Ammon's horn (tissue), 1 donor: ENCODE results near the gene OSCAR.

Experiments
- DNase-seq: peaks from one replicate; pipeline ENCODE4 v3.0.0-alpha.2; 2016; ENCODE audit warnings: low spot score

Gene OSCAR

DNA sequence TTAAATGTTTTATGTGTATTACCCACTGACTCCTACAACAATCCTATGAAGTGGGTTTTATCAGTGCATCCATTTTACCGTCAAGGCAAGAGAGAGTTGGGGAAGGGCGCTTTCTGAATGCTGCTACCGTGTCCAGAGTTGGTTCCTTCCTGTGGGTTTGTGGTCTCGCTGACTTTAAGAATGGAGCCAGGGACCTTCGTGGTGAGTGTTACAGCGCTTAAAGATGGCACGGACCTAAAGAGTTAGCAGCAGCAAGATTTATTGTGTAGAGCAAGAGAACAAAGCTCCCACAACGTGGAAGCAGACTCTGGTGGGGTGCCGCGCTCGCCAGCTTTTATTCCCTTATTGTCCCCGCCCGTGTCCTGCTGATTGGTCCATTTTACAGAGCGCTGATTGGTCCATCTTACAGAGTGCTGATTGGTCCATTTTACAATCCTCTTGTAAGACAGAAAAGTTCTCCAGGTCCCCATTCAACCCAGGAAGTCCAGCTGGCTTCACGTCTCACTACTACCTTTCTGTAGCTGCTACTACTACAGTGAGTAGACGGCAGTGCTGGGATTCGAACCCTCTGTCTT lies 6.1 kb downstream of the OSCAR start:
- DNase-seq, result no peak

DNA sequence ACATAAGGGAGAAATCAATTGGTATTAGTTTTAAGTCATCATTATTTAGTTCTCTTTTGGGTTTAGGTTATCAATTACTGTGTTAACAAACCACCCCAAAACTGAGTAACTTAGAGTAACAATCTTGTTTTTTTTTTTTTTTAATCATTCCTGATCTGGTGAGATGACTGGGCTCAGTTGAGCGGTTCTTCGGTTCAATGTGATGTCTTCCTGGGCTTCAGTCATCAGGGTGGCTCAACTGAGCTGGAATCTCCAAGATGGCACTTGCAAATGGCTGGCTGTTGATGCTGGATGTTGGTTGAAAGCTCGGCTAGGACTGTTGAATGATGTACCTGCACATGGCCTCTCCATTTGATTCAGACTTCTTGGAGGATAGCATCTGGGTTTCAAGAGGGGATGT lies 16.2 kb downstream of the OSCAR start:
- DNase-seq, result no peak

DNA sequence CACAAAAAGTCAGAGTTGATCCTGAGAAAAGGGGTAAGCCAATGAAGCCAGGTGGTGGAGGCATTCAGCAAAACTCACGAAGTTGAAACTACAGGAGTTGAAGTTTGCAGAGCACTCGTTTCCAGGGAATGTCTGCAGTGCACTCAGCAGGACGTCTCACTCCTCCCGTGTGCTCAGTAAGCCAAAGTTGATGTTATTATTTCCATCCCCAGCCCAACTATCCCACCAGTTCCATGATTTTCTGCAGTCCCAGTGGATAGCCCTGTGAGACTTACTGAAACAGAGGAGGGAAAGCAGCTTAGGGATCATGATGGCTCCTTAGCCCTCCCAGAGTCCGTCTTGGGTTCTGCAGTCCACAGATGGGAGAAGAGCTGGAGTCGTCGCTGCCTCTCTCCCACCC lies 19.6 kb downstream of the OSCAR start, which contains the start of gene TARM1:
TSS of gene TARM1 (minus strand) at position 334 of the 400 bp plus-strand sequence. CDS start at position 309, 25 bp downstream.
- no peak for DNase-seq

DNA sequence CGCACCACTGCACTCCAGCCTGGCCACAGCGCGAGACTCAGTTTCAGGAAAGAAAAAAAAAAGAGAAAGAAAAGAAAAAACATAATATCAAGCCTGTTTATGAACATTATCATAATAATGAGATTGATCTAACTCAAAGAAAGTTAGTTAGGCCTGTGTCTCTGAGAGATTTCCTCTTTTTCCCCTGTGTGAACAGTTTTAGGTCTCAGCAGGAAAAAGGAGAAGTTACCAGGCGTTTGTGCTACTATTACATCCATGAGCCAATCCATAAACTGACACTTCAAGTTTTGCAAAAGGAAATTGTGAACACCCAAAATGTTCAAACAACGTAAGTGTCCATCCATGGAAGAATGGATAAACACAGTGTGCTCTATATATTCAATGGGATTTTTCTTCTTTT lies 23.3 kb downstream of the OSCAR start:
- no peak for DNase-seq

DNA sequence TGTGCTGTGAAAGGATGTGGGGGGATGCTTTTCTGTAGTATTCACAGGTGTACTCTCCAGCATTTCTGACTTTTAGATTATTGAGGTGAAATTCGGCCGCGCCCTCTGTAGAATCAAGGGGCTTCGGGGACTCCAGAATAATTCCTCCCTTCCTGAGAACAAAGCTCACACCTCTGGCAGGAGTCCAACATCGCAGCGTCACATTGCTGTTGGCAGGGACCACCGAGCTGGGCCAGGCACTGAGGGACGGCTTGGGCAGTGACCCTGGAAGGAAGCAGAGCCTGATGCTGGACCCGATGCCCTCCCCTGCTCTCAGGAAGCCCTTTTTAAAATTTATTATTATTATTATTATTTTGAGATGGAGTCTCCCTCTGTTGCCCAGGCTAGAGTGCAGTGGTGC lies 25.8 kb downstream of the OSCAR start:
- DNase-seq, result no peak

DNA sequence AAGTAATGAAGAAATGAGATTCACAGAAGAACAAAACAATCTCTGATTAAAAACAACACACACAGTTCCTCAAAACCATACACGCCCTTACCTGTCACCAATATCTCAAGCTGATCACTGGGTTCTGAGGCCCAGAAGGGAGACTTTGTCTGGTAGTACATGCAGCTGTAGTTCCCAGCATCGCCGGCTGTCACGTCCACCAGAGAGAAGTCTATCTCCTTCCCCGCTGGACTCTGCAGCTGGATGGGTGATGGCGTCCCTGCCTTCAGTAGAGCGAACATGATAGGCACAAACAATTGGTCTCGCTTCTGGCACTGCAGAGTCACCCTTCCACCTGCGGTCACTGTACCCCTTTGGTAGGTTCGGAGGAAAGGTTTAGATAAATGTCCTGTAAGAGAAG lies 26.8 kb downstream of the OSCAR start:
- no peak for DNase-seq

DNA sequence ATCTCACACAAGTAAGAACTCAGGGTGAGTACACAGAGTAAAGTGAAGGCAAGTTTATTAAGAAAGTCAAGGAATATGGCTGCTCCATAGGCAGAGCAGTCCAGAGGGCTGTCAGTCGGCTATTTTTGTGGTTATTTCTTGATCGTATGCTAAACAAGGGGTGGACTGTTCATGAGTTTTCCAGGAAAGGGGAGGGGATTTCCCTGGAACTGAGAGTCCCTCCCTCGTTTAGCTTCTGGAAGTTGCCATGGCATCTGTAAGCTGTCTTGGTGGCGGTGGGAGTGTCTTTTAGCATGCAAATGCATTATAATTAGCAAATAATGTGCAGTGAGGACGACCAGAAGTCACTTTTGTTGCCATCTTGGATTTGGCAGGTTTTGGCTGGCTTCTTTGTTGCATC lies 31.1 kb downstream of the OSCAR start:
- DNase-seq, result no peak

DNA sequence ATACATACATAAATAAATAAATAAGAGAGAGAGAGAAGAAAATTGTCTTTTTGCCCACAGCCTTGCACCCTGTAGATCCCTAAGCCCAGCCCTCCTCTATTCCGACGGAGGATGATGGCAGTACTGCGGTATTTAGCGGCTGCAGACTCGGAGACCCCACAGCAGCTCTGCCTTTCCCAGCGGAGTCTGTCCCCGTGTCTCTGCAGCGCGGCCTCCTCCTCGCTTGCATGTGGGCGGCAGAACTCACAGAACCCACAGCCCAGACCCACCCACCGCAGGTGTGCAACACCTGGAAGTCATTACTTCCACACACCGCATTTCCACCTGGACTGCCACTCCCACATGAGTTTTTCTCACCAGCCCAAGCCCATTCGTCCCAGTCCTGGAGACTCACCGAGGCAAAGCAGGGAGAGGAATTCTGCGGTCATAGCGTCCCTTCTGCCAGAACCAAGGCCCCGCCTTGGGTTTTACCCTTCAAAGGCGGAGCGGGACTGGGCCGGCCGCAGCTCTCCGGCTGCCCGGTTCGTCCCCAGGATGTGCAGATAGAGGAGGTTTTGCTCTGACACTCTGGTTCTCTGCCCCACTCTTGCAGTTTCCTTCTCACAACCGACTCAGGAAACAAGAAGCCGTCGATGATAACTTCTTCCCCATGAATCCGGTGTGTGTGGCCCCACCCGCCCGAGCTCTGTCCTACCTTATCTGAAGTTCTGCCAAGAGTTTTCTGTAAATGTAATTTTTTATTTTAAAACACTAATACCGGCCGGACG lies 37.1 kb downstream of the OSCAR start, which contains the start of gene VSTM1:
TSS of gene VSTM1 (minus strand) at position 548 of the 767 bp plus-strand sequence. CDS start at position 428, 120 bp downstream.
- DNase-seq, result no peak

DNA sequence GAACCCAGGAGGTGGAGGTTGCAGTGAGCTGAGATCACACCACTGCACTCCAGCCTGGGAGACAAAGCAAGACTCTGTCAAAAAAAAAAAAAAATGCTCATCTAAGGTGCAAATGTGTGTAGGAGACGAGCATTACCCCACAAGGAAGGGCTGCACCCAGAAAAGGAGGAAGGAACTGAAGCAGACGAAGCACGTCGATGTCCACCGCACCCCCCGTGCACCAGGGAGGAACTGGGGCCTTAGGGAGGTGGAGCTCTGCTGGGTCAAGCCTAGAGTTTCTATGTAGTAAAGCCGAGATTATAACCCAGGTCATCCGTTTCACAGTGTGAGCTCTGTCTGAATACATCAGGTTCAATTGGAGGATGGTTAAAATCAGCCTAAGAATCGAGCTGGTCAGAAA lies 38.0 kb downstream of the OSCAR start:
- DNase-seq, result no peak

DNA sequence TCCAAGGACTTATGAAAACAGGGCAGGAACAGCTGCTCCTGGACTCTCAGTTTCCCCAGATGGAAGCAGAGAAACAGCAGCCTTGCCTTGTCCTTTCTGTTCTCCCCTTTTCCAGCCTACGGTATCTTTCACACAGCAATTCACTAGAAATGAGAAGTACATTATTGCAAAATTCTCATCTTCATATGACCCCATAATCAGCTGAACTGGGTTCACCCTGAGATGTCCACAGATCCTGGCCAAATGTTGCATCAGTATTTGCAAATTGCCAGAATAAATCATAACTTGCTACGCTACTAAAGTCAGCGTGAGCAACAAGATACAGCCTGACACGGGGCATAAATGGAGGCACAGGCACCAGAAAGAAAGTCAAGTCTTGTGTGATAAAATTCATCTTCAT lies 53.0 kb downstream of the OSCAR start:
- no peak for DNase-seq

DNA sequence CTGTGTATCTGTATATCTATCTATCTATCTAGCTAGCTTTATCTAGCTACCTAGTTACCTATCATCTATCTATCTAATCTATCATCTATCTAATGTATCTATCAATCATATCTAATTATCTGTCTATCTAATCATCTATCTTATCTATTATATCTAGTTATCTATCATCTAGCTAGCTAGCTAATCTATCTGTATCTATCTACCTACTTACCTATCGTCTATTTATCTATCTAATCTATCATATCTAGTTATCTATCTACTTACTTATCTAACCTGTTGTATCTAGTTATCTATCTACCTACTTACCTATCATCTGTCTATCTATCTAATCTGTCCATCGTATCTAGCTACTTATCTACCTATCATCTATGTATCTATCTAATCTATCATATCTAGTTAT lies 54.8 kb downstream of the OSCAR start:
- DNase-seq, result no peak
